HG03432 (cell line): Measurements from ENCODE around the gene OTX1.

Experiments
- ATAC-seq: cut with Tn5 transposase; IDR thresholded peaks from one replicate; pipeline ENCODE4 v1.9.1; 2021; ENCODE audit warnings: mild to moderate bottlenecking, moderate library complexity; ENCODE audit not compliant: unreplicated experiment

The OTX1 gene

GRCh38 chr2:63046961-63047320, 3.7 kb upstream of the OTX1 start:
- no peak for ATAC-seq

- ATAC-seq = no peak
Measured at GRCh38 chr2:63047321-63048279, 3.0 kb upstream of the OTX1 start.

GRCh38 chr2:63048367-63049171, 2.1 kb upstream of the OTX1 start:
- no peak for ATAC-seq

GRCh38 chr2:63049211-63049969, 1.2 kb upstream of the OTX1 start:
- no peak for ATAC-seq

GRCh38 chr2:63049970-63050333, 678 bp upstream of the OTX1 start:
- peak; percentile 30 for ATAC-seq

- no peak for ATAC-seq
Measured at GRCh38 chr2:63051042-63051794, 588 bp downstream of the OTX1 start.

- no peak for ATAC-seq
Measured at GRCh38 chr2:63051795-63052333, 1.2 kb downstream of the OTX1 start.

GRCh38 chr2:63052411-63053080, 1.9 kb downstream of the OTX1 start:
- no peak for ATAC-seq

GRCh38 chr2:63053081-63053888, 2.7 kb downstream of the OTX1 start:
- ATAC-seq = no peak

GRCh38 chr2:63053889-63054602, 3.4 kb downstream of the OTX1 start:
- ATAC-seq = peak; percentile 14

- no peak for ATAC-seq
Measured at GRCh38 chr2:63054841-63055225, 4.2 kb downstream of the OTX1 start.

- no peak for ATAC-seq
Measured at GRCh38 chr2:63055226-63056106, 4.8 kb downstream of the OTX1 start.

- no peak for ATAC-seq
Measured at GRCh38 chr2:63056107-63057050, 5.7 kb downstream of the OTX1 start.

GRCh38 chr2:63057249-63058143, 6.9 kb downstream of the OTX1 start:
- ATAC-seq = no peak
